Superior temporal gyrus (tissue), 1 donor: ENCODE results near the gene CT45A10.
"Not testable (repeated sequence)": the region's sequence is repeated elsewhere in the genome, so short reads cannot be mapped to it uniquely, and the experiment has no call there.

ENCODE experiments used
- DNase-seq: peaks from one replicate; pipeline ENCODE4 v3.0.0-alpha.2; 2016; ENCODE audit errors: extremely low spot score

CT45A10 gene

DNA sequence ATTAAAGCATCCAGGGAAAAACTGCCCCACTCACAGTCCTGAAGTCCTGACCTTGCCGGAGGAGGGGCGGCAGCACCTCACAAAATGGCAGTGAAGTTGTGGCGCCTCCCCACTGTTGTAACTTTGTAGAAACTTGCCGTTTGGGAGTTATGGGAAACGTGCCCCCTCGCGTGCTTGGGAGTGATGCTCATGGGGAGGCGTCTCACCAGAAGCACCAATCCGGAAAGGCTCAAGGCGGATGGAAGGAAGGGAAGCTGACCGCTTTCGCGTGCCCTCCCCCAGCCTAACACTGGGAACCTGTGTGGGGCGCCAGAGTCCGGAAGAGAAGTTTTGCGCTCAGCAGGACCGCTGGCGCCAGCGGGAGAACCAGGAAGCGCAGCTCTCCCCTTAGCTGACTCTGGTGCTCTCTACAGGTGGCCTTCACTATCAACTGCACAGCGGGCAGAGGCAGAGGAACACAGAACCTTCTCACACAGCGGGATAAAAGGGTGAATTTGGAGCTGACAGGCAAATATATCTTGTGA is at the start of gene CT45A10, which contains the start of gene SAGE1:
Gene CT45A10, minus strand, starts transcription at position 151 of the 524 bp plus-strand sequence. CDS start 8,100 bp downstream, outside the sequence.
Gene SAGE1, plus strand, starts transcription at position 423 of the 524 bp plus-strand sequence. CDS start 2,527 bp downstream, outside the sequence.
- no peak for DNase-seq

DNA sequence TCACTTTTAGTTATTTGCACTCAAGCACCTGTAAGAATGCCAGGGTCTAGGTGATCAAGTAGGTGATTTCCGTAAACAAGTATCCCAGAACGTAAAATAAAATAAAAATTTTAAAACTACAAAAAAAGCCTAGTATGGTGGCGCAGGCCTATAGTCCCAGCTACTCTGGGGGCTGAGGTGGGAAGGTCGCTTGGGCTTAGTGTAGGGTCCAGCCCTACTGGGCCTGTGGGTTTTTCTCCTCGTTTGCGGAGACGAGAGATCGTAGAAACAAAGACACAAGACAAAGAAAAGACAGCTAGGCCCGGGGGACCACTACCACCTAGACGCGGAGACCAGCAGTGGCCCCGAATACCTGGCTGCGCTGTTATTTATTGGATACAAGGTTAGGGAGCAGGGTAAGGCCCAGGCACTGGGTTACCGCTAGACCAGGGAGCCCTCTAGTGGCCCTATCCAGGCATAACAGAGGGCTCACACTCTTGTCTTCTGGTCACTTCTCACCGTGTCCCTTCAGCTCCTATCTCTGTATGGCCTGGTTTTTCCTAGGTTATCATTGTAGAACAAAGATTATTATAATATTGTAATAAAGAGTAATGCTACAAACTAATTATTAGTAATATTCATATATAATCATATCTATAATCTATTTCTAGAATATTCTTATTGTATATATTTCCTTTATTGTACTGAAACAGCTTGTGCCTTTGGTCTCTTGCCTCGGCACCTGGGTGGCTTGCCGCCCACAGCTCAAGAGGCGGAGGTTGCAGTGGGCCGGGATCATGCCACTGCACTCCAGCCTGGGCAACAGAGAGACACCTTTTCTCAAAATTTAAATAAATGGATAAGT is 38.6 kb upstream of the CT45A10 start:
- DNase-seq: peak; percentile 33

GRCh38 chrX:135927897-135928296 is 34.7 kb upstream of the CT45A10 start:
- DNase-seq: no peak

DNA sequence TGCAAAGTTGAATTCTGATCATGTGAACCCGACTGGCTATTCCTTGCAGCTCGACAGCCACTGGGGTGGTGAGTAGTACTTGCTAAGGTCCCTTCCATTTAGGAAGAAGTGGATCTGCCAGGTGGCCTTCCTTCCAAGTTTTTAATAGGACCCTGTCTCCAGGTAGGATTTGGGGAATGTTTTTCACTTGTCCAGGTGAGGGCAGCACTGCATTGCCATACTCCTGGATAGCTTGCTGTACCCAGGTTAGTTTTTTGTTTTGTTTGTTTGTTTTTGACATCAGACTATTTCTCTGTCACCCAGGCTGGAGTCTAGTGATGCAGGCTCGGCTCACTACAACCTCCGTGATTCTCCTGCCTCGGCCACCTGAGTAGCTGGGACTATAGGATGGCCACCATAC is 30.1 kb upstream of the CT45A10 start:
- no peak for DNase-seq

DNA sequence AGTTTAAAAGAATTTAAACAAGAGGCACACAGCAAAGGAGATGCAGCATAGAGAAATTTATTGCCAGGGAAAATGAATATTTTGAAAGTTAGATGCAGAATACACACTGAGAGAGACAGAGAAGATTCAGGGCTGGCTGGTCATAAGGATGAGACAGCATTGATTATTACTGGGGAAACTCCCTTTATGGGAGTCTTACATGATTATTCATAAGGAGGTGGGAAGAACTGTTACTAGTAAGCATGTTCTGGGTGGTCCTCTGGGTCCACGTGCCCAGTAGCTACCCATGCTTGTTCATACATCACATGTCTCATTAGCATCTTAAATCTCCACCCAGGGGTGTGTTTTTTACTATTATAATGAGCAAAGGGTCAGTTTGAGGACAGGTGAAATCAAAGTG is 27.3 kb upstream of the CT45A10 start:
- not testable (repeated sequence) for DNase-seq

GRCh38 chrX:135914404-135914803 is 21.2 kb upstream of the CT45A10 start:
- no peak for DNase-seq

GRCh38 chrX:135910251-135910650 is 17.0 kb upstream of the CT45A10 start:
- DNase-seq: no peak

DNA sequence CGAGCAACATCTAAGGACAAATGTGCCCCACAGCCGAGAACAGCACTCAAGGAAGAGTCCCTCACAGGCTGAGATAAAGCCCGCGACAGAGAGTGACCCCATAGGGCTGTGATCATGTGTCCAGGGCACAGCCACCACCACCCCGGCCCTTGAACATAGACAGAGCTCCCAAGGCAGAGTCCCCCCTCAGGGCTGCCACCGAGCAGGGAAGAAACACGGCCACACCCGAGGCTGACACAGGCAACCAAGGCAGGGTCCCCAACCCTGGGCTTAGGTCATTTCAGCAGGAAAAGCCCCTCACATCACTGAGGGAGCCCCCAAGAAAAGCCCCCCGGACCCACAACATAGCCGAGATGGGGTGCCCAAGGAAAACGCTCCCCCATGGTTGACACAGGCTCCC is 463 bp downstream of the CT45A10 start:
- DNase-seq: no peak

- no peak for DNase-seq
Measured at GRCh38 chrX:135890087-135890585, 3.1 kb downstream of the CT45A10 start.

DNA sequence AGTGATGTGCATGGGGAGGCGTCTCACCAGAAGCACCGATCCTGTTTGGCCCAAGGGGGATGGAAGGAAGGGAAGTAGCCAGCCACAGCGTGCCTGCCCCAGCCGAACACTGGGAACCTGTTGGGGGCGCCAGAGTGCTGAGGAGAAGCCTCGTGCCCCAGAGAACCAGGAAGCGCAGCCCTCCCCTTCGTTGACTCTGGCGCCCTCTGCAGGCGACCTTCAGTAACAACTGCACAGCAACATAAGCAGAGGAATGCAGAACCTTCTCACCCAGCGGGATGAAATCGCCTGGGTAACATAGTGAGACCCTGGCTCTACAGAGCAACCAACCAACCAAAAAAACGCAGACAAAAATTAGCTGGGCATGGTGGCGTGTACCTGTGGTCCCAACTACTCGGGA is 4.3 kb downstream of the CT45A10 start:
- DNase-seq: not testable (repeated sequence)

GRCh38 chrX:135888230-135888629 is 5.0 kb downstream of the CT45A10 start:
- DNase-seq: not testable (repeated sequence)

- DNase-seq: not testable (repeated sequence)
Measured at GRCh38 chrX:135882741-135883140, 10.5 kb downstream of the CT45A10 start.

DNA sequence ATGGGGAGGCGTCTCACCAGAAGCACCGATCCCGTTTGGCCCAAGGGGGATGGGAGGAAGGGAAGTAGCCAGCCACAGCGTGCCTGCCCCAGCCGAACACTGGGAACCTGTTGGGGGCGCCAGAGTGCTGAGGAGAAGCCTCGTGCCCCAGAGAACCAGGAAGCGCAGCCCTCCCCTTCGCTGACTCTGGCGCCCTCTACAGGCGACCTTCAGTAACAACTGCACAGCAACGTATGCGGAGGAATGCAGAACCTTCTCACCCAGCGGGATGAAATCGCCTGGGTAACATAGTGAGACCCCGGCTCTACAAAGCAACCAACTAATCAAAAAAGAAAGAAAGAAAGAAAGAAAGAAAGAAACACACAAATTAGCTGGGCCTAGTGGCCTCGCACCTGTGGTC is 21.5 kb downstream of the CT45A10 start, which contains the start of gene CT45A9:
Gene CT45A9, minus strand, starts transcription at position 101 of the 400 bp plus-strand sequence. CDS start 3,751 bp downstream, outside the sequence.
- DNase-seq: not testable (repeated sequence)

- DNase-seq: not testable (repeated sequence)
Measured at GRCh38 chrX:135854438-135854837, 38.8 kb downstream of the CT45A10 start, which contains the start of gene CT45A8. Gene CT45A8, minus strand, starts transcription at chrX:135854538. Its CDS starts 3,755 bp downstream, at chrX:135850783.

DNA sequence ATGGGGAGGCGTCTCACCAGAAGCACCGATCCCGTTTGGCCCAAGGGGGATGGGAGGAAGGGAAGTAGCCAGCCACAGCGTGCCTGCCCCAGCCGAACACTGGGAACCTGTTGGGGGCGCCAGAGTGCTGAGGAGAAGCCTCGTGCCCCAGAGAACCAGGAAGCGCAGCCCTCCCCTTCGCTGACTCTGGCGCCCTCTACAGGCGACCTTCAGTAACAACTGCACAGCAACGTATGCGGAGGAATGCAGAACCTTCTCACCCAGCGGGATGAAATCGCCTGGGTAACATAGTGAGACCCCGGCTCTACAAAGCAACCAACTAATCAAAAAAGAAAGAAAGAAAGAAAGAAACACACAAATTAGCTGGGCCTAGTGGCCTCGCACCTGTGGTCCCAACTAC is 56.1 kb downstream of the CT45A10 start, which contains the start of gene CT45A7:
Gene CT45A7, minus strand, starts transcription at position 101 of the 400 bp plus-strand sequence. CDS start 3,747 bp downstream, outside the sequence.
- DNase-seq: not testable (repeated sequence)
